Measurements from ENCODE around the gene MRGPRD.

The MRGPRD gene

GRCh38 chr11:69024509-69024908 is 43.7 kb upstream of the MRGPRD start:
- Histone ChIP-seq H3K4me1 (ENCODE audit: insufficient read depth, low read length) (no peaks in the 10 kb centered on the region), H3K36me3 (ENCODE audit: insufficient read depth, low read length) (no peaks in the 10 kb centered on the region), H3K27ac (ENCODE audit: low read length) (no peak overlapping the region), H3K27me3 (ENCODE audit: insufficient read depth, low read length, poor library complexity) (no peaks in the 10 kb centered on the region), H3K9me3 (ENCODE audit: insufficient read depth, low read length, severe bottlenecking) (no peaks in the 10 kb centered on the region), H2AFZ (ENCODE audit: low read depth, low read length) (no peak overlapping the region), H4K20me1 (ENCODE audit: insufficient read depth, low read length) (no peaks in the 10 kb centered on the region), H3K9ac (ENCODE audit: low read depth, low read length) (no peak overlapping the region), H3K79me2 (ENCODE audit: insufficient read depth, low read length) (no peaks in the 10 kb centered on the region), H3K4me2 (ENCODE audit: insufficient read depth, low read length) (no peak overlapping the region), H3K4me3 (ENCODE audit: low read depth in 1 of 2, low read length in 2 of 2) (no peak overlapping the region)
- DNase-seq = no peak
- ATAC-seq (ENCODE audit: insufficient read depth, low read depth) = no peak
- no peak for TF ChIP-seq EZH2 (IDR thresholded peaks at IDR 0.05; ENCODE audit: borderline replicate concordance, low read depth, low read length, severe bottlenecking)
- TF ChIP-seq, protein P1, sequence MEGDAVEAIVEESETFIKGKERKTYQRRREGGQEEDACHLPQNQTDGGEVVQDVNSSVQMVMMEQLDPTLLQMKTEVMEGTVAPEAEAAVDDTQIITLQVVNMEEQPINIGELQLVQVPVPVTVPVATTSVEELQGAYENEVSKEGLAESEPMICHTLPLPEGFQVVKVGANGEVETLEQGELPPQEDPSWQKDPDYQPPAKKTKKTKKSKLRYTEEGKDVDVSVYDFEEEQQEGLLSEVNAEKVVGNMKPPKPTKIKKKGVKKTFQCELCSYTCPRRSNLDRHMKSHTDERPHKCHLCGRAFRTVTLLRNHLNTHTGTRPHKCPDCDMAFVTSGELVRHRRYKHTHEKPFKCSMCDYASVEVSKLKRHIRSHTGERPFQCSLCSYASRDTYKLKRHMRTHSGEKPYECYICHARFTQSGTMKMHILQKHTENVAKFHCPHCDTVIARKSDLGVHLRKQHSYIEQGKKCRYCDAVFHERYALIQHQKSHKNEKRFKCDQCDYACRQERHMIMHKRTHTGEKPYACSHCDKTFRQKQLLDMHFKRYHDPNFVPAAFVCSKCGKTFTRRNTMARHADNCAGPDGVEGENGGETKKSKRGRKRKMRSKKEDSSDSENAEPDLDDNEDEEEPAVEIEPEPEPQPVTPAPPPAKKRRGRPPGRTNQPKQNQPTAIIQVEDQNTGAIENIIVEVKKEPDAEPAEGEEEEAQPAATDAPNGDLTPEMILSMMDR (IDR thresholded peaks at IDR 0.05; ENCODE audit: borderline replicate concordance, extremely low read depth, low read length, poor library complexity, severe bottlenecking) = no peak

- H3K79me2 ChIP-seq (ENCODE audit: insufficient read depth, low read length) = no peaks in the 10 kb centered on the region
- no peak for ATAC-seq (ENCODE audit: insufficient read depth, low read depth)
- H4K20me1 ChIP-seq (ENCODE audit: insufficient read depth, low read length) = no peaks in the 10 kb centered on the region
- no peak overlapping the region for H3K27ac ChIP-seq (ENCODE audit: low read length)
- H3K9ac ChIP-seq (ENCODE audit: low read depth, low read length) = no peak overlapping the region
- no peak overlapping the region for H3K4me2 ChIP-seq (ENCODE audit: insufficient read depth, low read length)
- no peaks in the 10 kb centered on the region for H3K4me1 ChIP-seq (ENCODE audit: insufficient read depth, low read length)
- H3K9me3 ChIP-seq (ENCODE audit: insufficient read depth, low read length, severe bottlenecking) = no peaks in the 10 kb centered on the region
- no peaks in the 10 kb centered on the region for H3K27me3 ChIP-seq (ENCODE audit: insufficient read depth, low read length, poor library complexity)
- TF ChIP-seq EZH2 (IDR thresholded peaks at IDR 0.05; ENCODE audit: borderline replicate concordance, low read depth, low read length, severe bottlenecking) = no peak
- TF ChIP-seq, protein P1 (IDR thresholded peaks at IDR 0.05; ENCODE audit: borderline replicate concordance, extremely low read depth, low read length, poor library complexity, severe bottlenecking) = no peak
- H3K4me3 ChIP-seq (ENCODE audit: low read depth in 1 of 2, low read length in 2 of 2) = no peak overlapping the region
- DNase-seq = no peak
- no peak overlapping the region for H2AFZ ChIP-seq (ENCODE audit: low read depth, low read length)
- no peaks in the 10 kb centered on the region for H3K36me3 ChIP-seq (ENCODE audit: insufficient read depth, low read length)
Measured at GRCh38 chr11:69022260-69022659, 41.5 kb upstream of the MRGPRD start.

DNA sequence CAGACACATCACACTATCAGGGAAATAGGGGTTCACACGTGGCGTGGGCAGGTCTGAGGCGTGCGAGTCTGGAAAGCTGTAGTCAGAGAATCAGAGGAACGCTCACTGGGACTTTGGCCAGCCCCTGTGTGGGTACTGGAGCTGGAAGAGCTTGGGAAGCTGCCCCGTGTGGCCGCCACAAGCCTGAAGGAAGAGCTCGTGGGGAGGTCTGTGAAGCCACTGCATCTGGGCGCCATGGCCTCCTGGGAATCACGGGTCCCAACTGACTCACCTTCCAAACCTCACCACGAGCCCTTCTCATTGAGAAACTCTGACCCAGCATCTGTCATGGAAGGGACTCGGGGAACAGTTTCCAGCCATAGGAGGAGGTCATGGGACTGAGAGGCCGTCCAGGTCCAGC is 38.1 kb upstream of the MRGPRD start:
- no peak for ATAC-seq (ENCODE audit: insufficient read depth, low read depth)
- Histone ChIP-seq H3K4me2 (ENCODE audit: insufficient read depth, low read length) (no peak overlapping the region), H3K9me3 (ENCODE audit: insufficient read depth, low read length, severe bottlenecking) (no peaks in the 10 kb centered on the region), H3K4me3 (ENCODE audit: low read depth in 1 of 2, low read length in 2 of 2) (no peak overlapping the region), H3K27me3 (ENCODE audit: insufficient read depth, low read length, poor library complexity) (no peaks in the 10 kb centered on the region), H4K20me1 (ENCODE audit: insufficient read depth, low read length) (no peaks in the 10 kb centered on the region), H3K9ac (ENCODE audit: low read depth, low read length) (no peak overlapping the region), H3K4me1 (ENCODE audit: insufficient read depth, low read length) (no peaks in the 10 kb centered on the region), H3K36me3 (ENCODE audit: insufficient read depth, low read length) (no peaks in the 10 kb centered on the region), H3K79me2 (ENCODE audit: insufficient read depth, low read length) (no peaks in the 10 kb centered on the region), H2AFZ (ENCODE audit: low read depth, low read length) (no peak overlapping the region), H3K27ac (ENCODE audit: low read length) (no peak overlapping the region)
- TF ChIP-seq, protein P1 (IDR thresholded peaks at IDR 0.05; ENCODE audit: borderline replicate concordance, extremely low read depth, low read length, poor library complexity, severe bottlenecking) = no peak
- no peak for TF ChIP-seq EZH2 (IDR thresholded peaks at IDR 0.05; ENCODE audit: borderline replicate concordance, low read depth, low read length, severe bottlenecking)
- DNase-seq = no peak

DNA sequence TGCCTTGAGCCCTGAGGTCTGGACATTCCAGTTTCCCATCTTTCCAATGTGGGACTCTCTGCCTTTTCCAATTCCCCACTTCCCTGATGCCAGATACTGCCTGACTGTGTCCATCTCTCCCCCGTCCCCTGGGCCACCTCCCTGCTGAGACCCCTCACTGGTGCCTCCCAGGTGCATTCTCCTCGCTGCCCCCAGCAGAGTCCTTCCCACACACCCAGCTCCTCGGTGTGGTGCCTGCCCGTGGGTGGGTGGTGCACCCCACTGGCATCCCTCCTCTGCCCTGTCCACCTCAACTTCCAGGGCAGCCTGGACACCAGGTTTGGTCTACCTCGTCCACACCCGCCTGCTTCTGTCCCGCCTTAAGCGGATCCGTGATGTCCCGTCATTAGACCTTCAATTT is 37.2 kb upstream of the MRGPRD start:
- Histone ChIP-seq H3K27ac (ENCODE audit: low read length) (no peak overlapping the region), H3K9ac (ENCODE audit: low read depth, low read length) (no peak overlapping the region), H2AFZ (ENCODE audit: low read depth, low read length) (no peak overlapping the region), H3K9me3 (ENCODE audit: insufficient read depth, low read length, severe bottlenecking) (no peaks in the 10 kb centered on the region), H3K4me1 (ENCODE audit: insufficient read depth, low read length) (no peaks in the 10 kb centered on the region), H4K20me1 (ENCODE audit: insufficient read depth, low read length) (no peaks in the 10 kb centered on the region), H3K27me3 (ENCODE audit: insufficient read depth, low read length, poor library complexity) (no peaks in the 10 kb centered on the region), H3K79me2 (ENCODE audit: insufficient read depth, low read length) (no peaks in the 10 kb centered on the region), H3K36me3 (ENCODE audit: insufficient read depth, low read length) (no peaks in the 10 kb centered on the region), H3K4me2 (ENCODE audit: insufficient read depth, low read length) (no peak overlapping the region), H3K4me3 (ENCODE audit: low read depth in 1 of 2, low read length in 2 of 2) (no peak overlapping the region)
- ATAC-seq (ENCODE audit: insufficient read depth, low read depth) = no peak
- no peak for DNase-seq
- TF ChIP-seq EZH2 (IDR thresholded peaks at IDR 0.05; ENCODE audit: borderline replicate concordance, low read depth, low read length, severe bottlenecking) = no peak
- TF ChIP-seq, protein P1 (IDR thresholded peaks at IDR 0.05; ENCODE audit: borderline replicate concordance, extremely low read depth, low read length, poor library complexity, severe bottlenecking) = no peak
